GM23248 (cell line): ENCODE results near the gene USP48. TPM values are rescaled to one million over a fixed set of nuclear protein-coding genes. Genes with fewer than 3 reads are reported as not detected.

Experiments
- DNase-seq: peaks from one replicate; pipeline ENCODE4 v3.0.0-alpha.2; 2015
- H2AFZ ChIP-seq: fragments of 200-600 bp; sonication (generic); 2 replicates; pipeline ENCODE4 v1.6.1; 2016; ENCODE audit warnings: antibody characterized with exemption
- H3F3A ChIP-seq: fragments of 200-600 bp; sonication (generic); 2 replicates; pipeline ENCODE4 v1.6.1; 2016; ENCODE audit warnings: mild to moderate bottlenecking, antibody characterized with exemption, mixed run types; ENCODE audit not compliant: insufficient read depth
- H3K27ac ChIP-seq: fragments of 200-600 bp; sonication (generic); 2 replicates; pipeline ENCODE4 v1.5.1; 2016; ENCODE audit warnings: mild to moderate bottlenecking
- H3K27me3 ChIP-seq: fragments of 200-600 bp; sonication (generic); replicated peaks from 2 replicates; pipeline ENCODE4 v1.6.1; 2016; ENCODE audit warnings: mild to moderate bottlenecking; ENCODE audit not compliant: insufficient read depth
- H3K36me3 ChIP-seq: fragments of 200-600 bp; sonication (generic); 2 replicates; pipeline ENCODE4 v1.6.1; 2016; ENCODE audit warnings: low read depth, mild to moderate bottlenecking
- H3K4me1 ChIP-seq: fragments of 200-600 bp; sonication (generic); 2 replicates; pipeline ENCODE4 v1.6.1; 2016; ENCODE audit warnings: mild to moderate bottlenecking; ENCODE audit not compliant: insufficient read depth
- H3K4me2 ChIP-seq: fragments of 200-600 bp; sonication (generic); one replicate; pipeline ENCODE4 v1.6.1; 2016; ENCODE audit warnings: mild to moderate bottlenecking; ENCODE audit not compliant: unreplicated experiment
- H3K4me3 ChIP-seq: fragments of 200-600 bp; sonication (generic); 2 replicates; pipeline ENCODE4 v1.5.1; 2016; ENCODE audit warnings: mild to moderate bottlenecking
- H3K79me2 ChIP-seq: fragments of 200-600 bp; sonication (generic); 2 replicates; pipeline ENCODE4 v1.6.1; 2016; ENCODE audit warnings: mild to moderate bottlenecking; ENCODE audit not compliant: insufficient read depth
- H3K9ac ChIP-seq: fragments of 200-600 bp; sonication (generic); 2 replicates; pipeline ENCODE4 v1.6.1; 2016; ENCODE audit warnings: mild to moderate bottlenecking
- H3K9me2 ChIP-seq: fragments of 200-600 bp; sonication (generic); 2 replicates; pipeline ENCODE4 v1.6.1; 2016; ENCODE audit warnings: mixed run types, mild to moderate bottlenecking, moderate library complexity; ENCODE audit not compliant: insufficient read depth
- H3K9me3 ChIP-seq: fragments of 200-600 bp; sonication (generic); one replicate; pipeline ENCODE4 v1.6.1; 2017; ENCODE audit warnings: low read depth
- H4K20me1 ChIP-seq: fragments of 200-600 bp; sonication (generic); 2 replicates; pipeline ENCODE4 v1.6.0; 2016; ENCODE audit not compliant: insufficient read depth
- EZH2 ChIP-seq: fragments of 200-600 bp; sonication (generic); IDR thresholded peaks from 2 replicates; pipeline ENCODE4 v1.6.1; 2018; ENCODE audit warnings: antibody characterized with exemption, mild to moderate bottlenecking; ENCODE audit not compliant: insufficient read depth, poor library complexity, severe bottlenecking
- EZH2phosphoT487 ChIP-seq: fragments of 200-600 bp; sonication (generic); IDR thresholded peaks from 2 replicates; pipeline ENCODE4 v1.6.1; 2018; ENCODE audit warnings: antibody characterized with exemption, moderate library complexity, mild to moderate bottlenecking, low read depth; ENCODE audit not compliant: insufficient read depth
- WGBS, 2 experiments: methylation state at CpG; one replicate each; pipeline ENCODE4 v1.1.6; 2015 to 2017; ENCODE audit warnings: low lambda C conversion rate in 2 of 2, low coverage in 1 of 2; ENCODE audit errors: missing lambda C conversion rate in 2 of 2; 5-methylcytosine and 5-hydroxymethylcytosine counted together
- in situ Hi-C: fragments of 300-500 bp; cut with MboI; formaldehyde crosslinking; loops from 2 replicates; pipeline ENCODE4 v1.15.0; 2020
- polyA plus RNA-seq: library from polyadenylated mRNA; unstranded; fragments of >200 nt; fragmentation: Nextera tagmentation; extraction: Ambion mirVana; gene quantifications from 2 replicates; pipeline ENCODE4 v1.2.1, GENCODE V29; 2016
- total RNA-seq: library from RNA; depleted of rRNA; stranded (reverse); fragments of >200 nt; shearing (Covaris generic); gene quantifications from 2 replicates; pipeline ENCODE4 v1.2.3, GENCODE V29; 2014

The USP48 gene
- total and polyA plus RNA-seq, 2 experiments from 2014 or later: 34.3 to 60.4 TPM

DNA sequence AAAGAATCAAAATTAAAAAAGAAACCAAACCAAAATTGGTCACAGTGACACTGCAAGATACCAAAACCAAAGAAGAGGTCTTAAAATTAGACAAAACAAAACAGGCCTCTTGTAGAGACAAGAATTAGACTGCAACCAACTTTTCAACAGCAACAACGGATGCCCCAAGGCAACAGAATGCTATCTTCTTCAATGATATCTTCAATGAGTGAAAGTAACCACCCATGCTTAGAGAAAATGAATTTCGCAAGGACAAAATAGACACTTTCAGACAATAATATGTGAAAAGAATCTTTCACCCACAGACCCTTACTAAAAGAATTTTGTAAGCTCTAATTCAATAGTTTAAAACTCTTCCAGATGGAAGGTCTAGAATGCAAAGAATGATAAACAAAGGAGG, 41.7 kb downstream of the USP48 start:
- WGBS, 2 experiments: 100% methylated on average over 2 of the region's 2 CpGs
- Histone ChIP-seq H3F3A (no peaks in the 10 kb centered on the region; the same call in 1 of the 2 replicates), H3K36me3 (peaks cover 22% of the 10 kb centered on the region; the same call in 1 of the 2 replicates), H3K9me2 (no peaks in the 10 kb centered on the region), H3K27ac (no peak overlapping the region), H3K79me2 (peaks cover 17% of the 10 kb centered on the region), H3K9ac (no peak overlapping the region), H4K20me1 (no peaks in the 10 kb centered on the region), H3K9me3 (no peaks in the 10 kb centered on the region), H3K4me2 (no peak overlapping the region), H3K4me1 (no peaks in the 10 kb centered on the region), H2AFZ (no peak overlapping the region), H3K4me3 (no peak overlapping the region), H3K27me3 (no peaks in the 10 kb centered on the region)
- TF ChIP-seq EZH2phosphoT487 (no peak), EZH2 (no peak)
- DNase-seq: no peak
- in situ Hi-C loops: no loop called here

- H3K4me1 ChIP-seq: no peaks in the 10 kb centered on the region
- no peaks in the 10 kb centered on the region for H3K9me3 ChIP-seq
Observed at GRCh38 chr1:21736876-21737275, 46.1 kb downstream of the USP48 start.

GRCh38 chr1:21736011-21736410, 46.9 kb downstream of the USP48 start:
- H3K4me3 ChIP-seq: no peak overlapping the region
- DNase-seq: no peak
- no peaks in the 10 kb centered on the region for H3K4me1 ChIP-seq
- no peaks in the 10 kb centered on the region for H3K9me3 ChIP-seq
- H4K20me1 ChIP-seq: no peaks in the 10 kb centered on the region
- no peaks in the 10 kb centered on the region for H3K27me3 ChIP-seq
- 97 to 98% methylated on average over 2 of the region's 2 CpGs for WGBS, 2 experiments
- H2AFZ ChIP-seq: no peak overlapping the region
- no peaks in the 10 kb centered on the region for H3K9me2 ChIP-seq
- no peak overlapping the region for H3K9ac ChIP-seq
- no peak for TF ChIP-seq EZH2phosphoT487
- no peak for TF ChIP-seq EZH2
- H3K79me2 ChIP-seq: peaks cover 20% of the 10 kb centered on the region
- H3K27ac ChIP-seq: no peak overlapping the region
- peaks cover 54% of the 10 kb centered on the region for H3K36me3 ChIP-seq
- H3F3A ChIP-seq: peaks cover 7% of the 10 kb centered on the region
- in situ Hi-C loops: no loop called here
- no peak overlapping the region for H3K4me2 ChIP-seq

More at GRCh38 chr1:21736876-21737275, 46.1 kb downstream of the USP48 start:
- Histone ChIP-seq H2AFZ (no peak overlapping the region), H3K27me3 (no peaks in the 10 kb centered on the region), H3K27ac (no peak overlapping the region), H3K4me3 (no peak overlapping the region), H3K79me2 (peaks cover 17% of the 10 kb centered on the region), H3K9ac (no peak overlapping the region), H3F3A (peaks cover 7% of the 10 kb centered on the region), H3K36me3 (peaks cover 50% of the 10 kb centered on the region), H3K9me2 (no peaks in the 10 kb centered on the region), H3K4me2 (no peak overlapping the region), H4K20me1 (no peaks in the 10 kb centered on the region)
- whole genome bisulfite sequencing, 2 experiments: 94 to 95% methylated on average over 9 of the region's 9 CpGs
- no peak for DNase-seq
- in situ Hi-C loops: no loop called here
- TF ChIP-seq EZH2phosphoT487: no peak
- TF ChIP-seq EZH2: no peak

- H3K9me3 ChIP-seq: no peaks in the 10 kb centered on the region
- in situ Hi-C loops: no loop called here
- H2AFZ ChIP-seq: no peak overlapping the region
- peak; percentile 54 for DNase-seq
- no peak overlapping the region for H3K9ac ChIP-seq
- H3K4me3 ChIP-seq: no peak overlapping the region
- H3K79me2 ChIP-seq: peaks cover 13% of the 10 kb centered on the region; the same call in 1 of the 2 replicates
- no peaks in the 10 kb centered on the region for H4K20me1 ChIP-seq
- H3F3A ChIP-seq: peaks cover 7% of the 10 kb centered on the region
- no peaks in the 10 kb centered on the region for H3K4me1 ChIP-seq
- H3K9me2 ChIP-seq: no peaks in the 10 kb centered on the region
- H3K27ac ChIP-seq: no peak overlapping the region
- H3K36me3 ChIP-seq: peaks cover 46% of the 10 kb centered on the region
- H3K4me2 ChIP-seq: no peak overlapping the region
- no peak for TF ChIP-seq EZH2phosphoT487
- TF ChIP-seq EZH2: no peak
- no peaks in the 10 kb centered on the region for H3K27me3 ChIP-seq
Observed at GRCh38 chr1:21734526-21734925, 48.4 kb downstream of the USP48 start.

- WGBS, 2 experiments: 0 to 4% methylated on average over 1 of the region's 1 CpG
- no peak for DNase-seq
- H3K27me3 ChIP-seq: no peaks in the 10 kb centered on the region
- H3K79me2 ChIP-seq: peaks cover 13% of the 10 kb centered on the region; the same call in 1 of the 2 replicates
- no peaks in the 10 kb centered on the region for H3K9me3 ChIP-seq
- in situ Hi-C loops: no loop called here
- H3K4me1 ChIP-seq: no peaks in the 10 kb centered on the region
- H4K20me1 ChIP-seq: no peaks in the 10 kb centered on the region
- no peak overlapping the region for H3K9ac ChIP-seq
- no peak for TF ChIP-seq EZH2
- TF ChIP-seq EZH2phosphoT487: no peak
- H3K27ac ChIP-seq: no peak overlapping the region
- H2AFZ ChIP-seq: no peak overlapping the region
- peaks cover 60% of the 10 kb centered on the region for H3K36me3 ChIP-seq
- H3F3A ChIP-seq: peaks cover 7% of the 10 kb centered on the region
- H3K4me3 ChIP-seq: no peak overlapping the region
- no peak overlapping the region for H3K4me2 ChIP-seq
- no peaks in the 10 kb centered on the region for H3K9me2 ChIP-seq
Observed at GRCh38 chr1:21732664-21733063, 50.3 kb downstream of the USP48 start.
